Uterus (tissue), 4 donors: Measurements from ENCODE around the gene CLRN1. TPM values are rescaled to one million over a fixed set of nuclear protein-coding genes. Genes with fewer than 3 reads are reported as not detected.

Source experiments
- DNase-seq, 2 donors: peaks; one replicate each; pipeline ENCODE4 v3.0.0-alpha.2; 2019 to 2020
- H3K27ac ChIP-seq, 2 donors: fragments of 200-600 bp; sonication (generic); 1 replicate in 1 of 2; 2 replicates in 1 of 2; pipeline ENCODE4 v1.5.1; 2016 to 2018
- H3K27me3 ChIP-seq, 2 donors: fragments of 200-600 bp; sonication (generic); one replicate each; pipeline ENCODE4 v1.5.1; 2018 to 2019; ENCODE audit warnings: control low read depth in 1 of 2
- H3K36me3 ChIP-seq, 2 donors: fragments of 200-600 bp; sonication (generic); one replicate each; pipeline ENCODE4 v1.5.1; 2019; ENCODE audit warnings: control low read depth in 1 of 2
- H3K4me1 ChIP-seq, 2 donors: fragments of 200-600 bp; sonication (generic); one replicate each; pipeline ENCODE4 v1.5.1; 2018 to 2019; ENCODE audit warnings: control low read depth in 1 of 2
- H3K4me3 ChIP-seq, 2 donors: fragments of 200-600 bp; sonication (generic); 1 replicate in 1 of 2; 2 replicates in 1 of 2; pipeline ENCODE4 v1.5.1; 2018 to 2019; ENCODE audit warnings: mild to moderate bottlenecking in 1 of 2
- H3K9me3 ChIP-seq, 2 donors: fragments of 200-600 bp; sonication (generic); one replicate each; pipeline ENCODE4 v1.5.1; 2019; ENCODE audit warnings: control low read depth in 1 of 2
- POLR2A ChIP-seq, 2 donors: fragments of 450-650 bp; IDR thresholded peaks; one replicate each; pipeline ENCODE4 v1.6.1; 2016; ENCODE audit warnings: antibody characterized with exemption in 2 of 2, mild to moderate bottlenecking in 1 of 2, moderate library complexity in 1 of 2
- intact Hi-C: fragments of 100-400 bp; cut with DNase I; formaldehyde crosslinking; loops from one replicate; pipeline ENCODE4 v1.15.1; 2023; ENCODE audit warnings: low total_unique reads
- total RNA-seq, 4 donors: library from RNA; depleted of rRNA in 3 of 4; stranded (reverse); fragments of >200 nt in 3 of 4; gene quantifications; one replicate each; pipeline versions ENCODE4 v1.1.0 to v1.2.4, GENCODE V29; 2014 to 2023
- TF ChIP-seq, protein P1 (sequence below), 4 experiments: fragments of 200-600 bp in 2 of 4; fragments of 450-650 bp in 2 of 4; sonication (generic) in 2 of 4; IDR thresholded peaks; one replicate each; pipeline ENCODE4 v1.5.1; 2016 to 2019; ENCODE audit warnings: antibody characterized with exemption in 4 of 4, mild to moderate bottlenecking in 2 of 4, moderate library complexity in 1 of 4
- donor health status: DM: yes; HTN: yes; CAD: no.

Gene CLRN1
- total RNA-seq, 4 donors from 2014 or later = not detected

DNA sequence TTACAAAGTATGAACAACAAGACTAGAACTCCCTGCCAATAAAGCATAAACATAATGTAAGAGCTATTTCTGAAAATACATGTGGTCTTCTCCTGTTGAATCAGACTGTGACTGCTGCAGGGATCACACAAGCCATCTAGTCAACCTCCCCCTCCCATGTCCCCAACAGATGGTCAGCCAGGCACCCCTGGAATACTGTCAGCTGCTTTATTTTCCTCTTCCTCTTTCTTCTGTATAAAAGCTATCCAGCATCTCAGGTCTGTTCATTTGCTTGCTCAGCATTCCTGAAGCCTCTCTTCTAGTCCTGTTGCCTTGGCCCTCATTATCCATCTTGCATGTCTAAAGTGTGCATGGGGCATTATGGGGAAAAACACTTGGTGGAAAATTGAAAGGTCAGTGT lies 60.8 kb downstream of the CLRN1 start:
- Histone ChIP-seq H3K4me3 (no peak overlapping the region), H3K9me3 (no peaks in the 10 kb centered on the region), H3K27me3 (no peaks in the 10 kb centered on the region), H3K4me1 (no peaks in the 10 kb centered on the region), H3K36me3 (no peaks in the 10 kb centered on the region), H3K27ac (no peak overlapping the region)
- no peak for DNase-seq
- intact Hi-C loops = no loop called here
- no peak for TF ChIP-seq POLR2A (IDR thresholded peaks at IDR 0.05)
- TF ChIP-seq, protein P1, sequence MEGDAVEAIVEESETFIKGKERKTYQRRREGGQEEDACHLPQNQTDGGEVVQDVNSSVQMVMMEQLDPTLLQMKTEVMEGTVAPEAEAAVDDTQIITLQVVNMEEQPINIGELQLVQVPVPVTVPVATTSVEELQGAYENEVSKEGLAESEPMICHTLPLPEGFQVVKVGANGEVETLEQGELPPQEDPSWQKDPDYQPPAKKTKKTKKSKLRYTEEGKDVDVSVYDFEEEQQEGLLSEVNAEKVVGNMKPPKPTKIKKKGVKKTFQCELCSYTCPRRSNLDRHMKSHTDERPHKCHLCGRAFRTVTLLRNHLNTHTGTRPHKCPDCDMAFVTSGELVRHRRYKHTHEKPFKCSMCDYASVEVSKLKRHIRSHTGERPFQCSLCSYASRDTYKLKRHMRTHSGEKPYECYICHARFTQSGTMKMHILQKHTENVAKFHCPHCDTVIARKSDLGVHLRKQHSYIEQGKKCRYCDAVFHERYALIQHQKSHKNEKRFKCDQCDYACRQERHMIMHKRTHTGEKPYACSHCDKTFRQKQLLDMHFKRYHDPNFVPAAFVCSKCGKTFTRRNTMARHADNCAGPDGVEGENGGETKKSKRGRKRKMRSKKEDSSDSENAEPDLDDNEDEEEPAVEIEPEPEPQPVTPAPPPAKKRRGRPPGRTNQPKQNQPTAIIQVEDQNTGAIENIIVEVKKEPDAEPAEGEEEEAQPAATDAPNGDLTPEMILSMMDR (IDR thresholded peaks at IDR 0.05) = no peak

DNA sequence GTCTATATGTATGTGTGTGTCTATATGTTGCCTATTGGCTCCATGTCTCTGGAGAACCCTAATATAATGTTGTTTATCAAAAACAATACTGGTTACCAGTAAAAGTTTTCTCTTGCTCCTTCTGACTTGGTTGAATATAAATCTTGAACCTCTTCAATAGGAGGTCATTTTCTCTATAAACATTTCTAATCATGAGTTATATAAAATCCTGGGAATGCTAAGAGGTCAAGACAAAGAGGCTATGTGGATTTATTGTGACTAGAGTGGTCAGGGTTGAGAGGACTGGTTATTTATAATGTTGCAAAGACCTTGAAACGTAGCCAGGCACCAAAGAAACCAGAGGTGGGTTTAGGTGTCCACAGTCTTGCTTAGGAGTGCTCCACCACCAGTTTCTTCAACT lies 66.1 kb downstream of the CLRN1 start:
- DNase-seq = no peak
- H3K27me3 ChIP-seq = no peaks in the 10 kb centered on the region
- no peaks in the 10 kb centered on the region for H3K9me3 ChIP-seq
- H3K27ac ChIP-seq = peak overlapping the region in 1 of 2 donors; percentile 4
- TF ChIP-seq, protein P1 (IDR thresholded peaks at IDR 0.05) = no peak
- TF ChIP-seq POLR2A (IDR thresholded peaks at IDR 0.05) = no peak
- no peak overlapping the region for H3K4me3 ChIP-seq
- no peaks in the 10 kb centered on the region for H3K36me3 ChIP-seq
- intact Hi-C loops = no loop called here
- no peaks in the 10 kb centered on the region for H3K4me1 ChIP-seq

DNA sequence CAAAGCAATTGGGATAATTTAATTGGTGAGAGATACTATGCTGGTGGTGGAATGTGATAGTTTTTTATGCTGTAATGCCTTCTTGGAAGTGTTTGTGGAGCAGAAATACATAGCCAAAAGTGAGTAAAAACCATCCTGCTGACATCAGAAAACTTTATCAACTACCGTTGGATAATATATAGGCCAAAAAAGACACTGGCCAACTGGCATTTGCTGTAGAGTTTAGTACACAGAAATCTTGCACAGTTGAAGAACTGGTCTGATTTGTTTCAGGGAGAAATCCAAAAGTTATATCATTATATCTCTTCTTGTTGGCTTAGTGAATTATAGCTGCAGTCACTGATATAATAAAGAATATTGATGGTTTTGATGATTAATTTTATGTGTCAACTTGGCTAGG lies 66.8 kb downstream of the CLRN1 start:
- intact Hi-C loops = no loop called here
- no peak for DNase-seq
- H3K27ac ChIP-seq = no peak overlapping the region
- no peaks in the 10 kb centered on the region for H3K36me3 ChIP-seq
- no peaks in the 10 kb centered on the region for H3K9me3 ChIP-seq
- TF ChIP-seq, protein P1 (IDR thresholded peaks at IDR 0.05) = no peak
- TF ChIP-seq POLR2A (IDR thresholded peaks at IDR 0.05) = no peak
- H3K4me3 ChIP-seq = no peak overlapping the region
- no peaks in the 10 kb centered on the region for H3K27me3 ChIP-seq
- H3K4me1 ChIP-seq = no peaks in the 10 kb centered on the region

DNA sequence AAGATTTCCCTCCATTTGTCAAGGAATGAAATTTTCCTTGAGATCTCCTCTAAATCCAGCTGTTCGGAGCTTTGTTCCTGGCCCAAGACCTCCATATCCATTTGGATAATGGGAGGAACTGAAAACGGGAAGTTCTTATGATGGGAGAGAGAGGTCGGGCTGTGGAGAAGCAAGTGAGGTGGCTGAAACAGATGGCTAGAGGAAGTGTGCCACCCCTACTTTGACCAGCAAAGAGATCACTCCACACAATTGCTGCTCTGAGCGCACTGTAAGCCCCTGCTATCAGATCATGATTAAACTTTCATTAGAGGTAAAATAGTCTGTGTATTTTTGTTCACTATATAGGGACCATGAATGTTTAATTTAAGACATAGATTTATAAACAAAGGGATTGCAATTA lies 67.2 kb downstream of the CLRN1 start, which contains the start of gene MINDY4B:
MINDY4B (minus strand) TSS at position 101 of the 400 bp plus-strand sequence; CDS start at position 101, 0 bp downstream.
- intact Hi-C loops = no loop called here
- Histone ChIP-seq H3K27me3 (no peaks in the 10 kb centered on the region), H3K9me3 (no peaks in the 10 kb centered on the region), H3K4me1 (no peaks in the 10 kb centered on the region), H3K36me3 (no peaks in the 10 kb centered on the region), H3K4me3 (no peak within 1 kb of the TSS), H3K27ac (peak within 1 kb of the TSS in 1 of 2 donors; percentile 4)
- no peak for TF ChIP-seq POLR2A (IDR thresholded peaks at IDR 0.05)
- no peak for DNase-seq

DNA sequence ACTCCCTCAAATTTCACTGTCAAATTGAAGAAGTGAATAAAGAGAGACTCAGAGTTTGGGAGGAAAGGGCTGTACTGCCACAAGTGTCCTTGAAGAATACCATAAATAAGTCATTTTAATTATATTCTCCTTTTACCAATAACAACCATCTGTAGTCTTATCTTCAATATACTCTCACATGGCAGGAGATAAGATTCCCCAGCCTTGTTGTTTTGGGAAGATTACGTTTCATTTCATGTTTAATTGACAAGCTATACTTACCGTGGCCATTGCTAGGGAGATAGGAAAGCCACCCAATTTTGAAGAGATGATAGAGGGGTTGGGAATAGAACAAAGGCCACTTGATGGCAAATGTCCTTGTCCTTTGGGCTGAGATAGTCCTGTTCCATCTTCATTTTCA lies 69.5 kb downstream of the CLRN1 start:
- no peaks in the 10 kb centered on the region for H3K9me3 ChIP-seq
- no peaks in the 10 kb centered on the region for H3K27me3 ChIP-seq
- DNase-seq = no peak
- no peak overlapping the region for H3K4me3 ChIP-seq
- H3K36me3 ChIP-seq = no peaks in the 10 kb centered on the region
- TF ChIP-seq, protein P1 (IDR thresholded peaks at IDR 0.05) = no peak
- TF ChIP-seq POLR2A (IDR thresholded peaks at IDR 0.05) = no peak
- no peak overlapping the region for H3K27ac ChIP-seq
- intact Hi-C loops = no loop called here
- H3K4me1 ChIP-seq = no peaks in the 10 kb centered on the region

DNA sequence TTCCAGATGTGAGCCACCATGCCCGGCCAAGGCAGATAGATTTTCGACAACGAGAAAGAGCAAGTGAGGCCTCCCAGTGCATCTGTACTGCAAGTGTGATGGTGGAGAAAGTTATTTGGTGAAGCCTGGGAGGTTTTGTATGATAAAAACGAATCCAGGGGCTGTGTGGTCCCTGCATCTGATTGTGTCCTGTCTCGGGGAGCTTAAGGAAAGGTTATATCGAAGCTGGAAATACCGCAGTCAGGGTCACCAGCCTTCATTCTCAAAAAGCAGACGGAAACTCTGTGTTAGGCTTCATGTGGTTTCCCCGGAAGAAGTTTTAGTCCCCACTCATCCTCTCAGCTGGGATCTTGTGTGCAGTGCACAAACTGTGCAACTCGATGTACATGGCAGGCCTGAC lies 70.7 kb downstream of the CLRN1 start:
- no peak for DNase-seq
- Histone ChIP-seq H3K27me3 (no peaks in the 10 kb centered on the region), H3K9me3 (no peaks in the 10 kb centered on the region), H3K4me3 (no peak overlapping the region), H3K27ac (no peak overlapping the region), H3K4me1 (no peaks in the 10 kb centered on the region), H3K36me3 (no peaks in the 10 kb centered on the region)
- intact Hi-C loops = no loop called here
- TF ChIP-seq POLR2A (IDR thresholded peaks at IDR 0.05) = no peak
- TF ChIP-seq, protein P1 (IDR thresholded peaks at IDR 0.05) = no peak
